ENCODE data around the gene EP300.

EP300 gene

DNA sequence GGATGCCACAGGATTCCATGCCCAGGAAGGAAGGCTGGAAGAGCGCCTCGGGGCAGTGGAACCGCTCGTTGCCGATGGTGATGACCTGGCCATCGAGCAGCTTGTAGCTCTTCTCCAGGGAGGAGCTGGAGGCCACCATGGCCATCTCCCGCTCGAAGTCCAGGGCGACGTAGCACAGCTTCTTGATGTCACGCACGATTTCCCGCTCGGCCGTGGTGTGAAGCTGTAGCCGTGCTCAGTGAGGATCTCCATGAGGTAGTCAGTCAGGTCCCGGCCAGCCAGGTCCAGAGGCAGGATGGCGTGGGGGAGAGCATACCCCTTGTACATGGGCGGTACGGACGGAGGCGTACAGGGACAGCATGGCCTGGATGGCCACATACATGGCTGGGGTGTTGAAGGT is 17.9 kb upstream of the EP300 start:
- H3K4me3 ChIP-seq (ENCODE audit: low read length): no peak overlapping the region
- TF ChIP-seq, protein P1, sequence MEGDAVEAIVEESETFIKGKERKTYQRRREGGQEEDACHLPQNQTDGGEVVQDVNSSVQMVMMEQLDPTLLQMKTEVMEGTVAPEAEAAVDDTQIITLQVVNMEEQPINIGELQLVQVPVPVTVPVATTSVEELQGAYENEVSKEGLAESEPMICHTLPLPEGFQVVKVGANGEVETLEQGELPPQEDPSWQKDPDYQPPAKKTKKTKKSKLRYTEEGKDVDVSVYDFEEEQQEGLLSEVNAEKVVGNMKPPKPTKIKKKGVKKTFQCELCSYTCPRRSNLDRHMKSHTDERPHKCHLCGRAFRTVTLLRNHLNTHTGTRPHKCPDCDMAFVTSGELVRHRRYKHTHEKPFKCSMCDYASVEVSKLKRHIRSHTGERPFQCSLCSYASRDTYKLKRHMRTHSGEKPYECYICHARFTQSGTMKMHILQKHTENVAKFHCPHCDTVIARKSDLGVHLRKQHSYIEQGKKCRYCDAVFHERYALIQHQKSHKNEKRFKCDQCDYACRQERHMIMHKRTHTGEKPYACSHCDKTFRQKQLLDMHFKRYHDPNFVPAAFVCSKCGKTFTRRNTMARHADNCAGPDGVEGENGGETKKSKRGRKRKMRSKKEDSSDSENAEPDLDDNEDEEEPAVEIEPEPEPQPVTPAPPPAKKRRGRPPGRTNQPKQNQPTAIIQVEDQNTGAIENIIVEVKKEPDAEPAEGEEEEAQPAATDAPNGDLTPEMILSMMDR (IDR thresholded peaks at IDR 0.05; ENCODE audit: insufficient read depth, low read depth, low read length, missing control alignments): no peak
- DNase-seq (ENCODE audit: low read depth): no peak

- no peak for DNase-seq (ENCODE audit: low read depth)
- no peak overlapping the region for H3K4me3 ChIP-seq (ENCODE audit: low read length)
- TF ChIP-seq, protein P1 (IDR thresholded peaks at IDR 0.05; ENCODE audit: insufficient read depth, low read depth, low read length, missing control alignments): no peak
These were observed 17.3 kb upstream of the EP300 start for GRCh38 chr22:41074941-41075710.

DNA sequence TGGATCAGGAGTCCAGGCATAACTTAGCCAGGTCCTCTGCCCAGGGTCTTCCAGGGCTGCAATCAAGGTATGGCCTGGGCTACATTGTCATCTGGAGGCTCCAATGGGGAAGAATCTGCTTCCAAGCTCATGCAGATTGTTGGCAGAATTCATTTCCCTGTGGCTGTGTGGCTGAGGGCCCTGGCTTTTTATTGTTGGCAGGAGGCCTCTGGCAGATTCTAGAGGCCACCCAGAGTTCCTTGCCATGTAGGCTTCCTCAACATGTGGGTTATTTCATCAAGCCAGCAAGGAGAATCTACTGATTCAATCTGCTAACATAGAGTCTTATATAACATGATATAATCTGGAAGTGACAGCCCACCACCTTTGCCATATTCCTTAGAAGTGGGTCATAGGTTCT is 16.4 kb upstream of the EP300 start:
- no peak overlapping the region for H3K4me3 ChIP-seq (ENCODE audit: low read length)
- TF ChIP-seq, protein P1 (IDR thresholded peaks at IDR 0.05; ENCODE audit: insufficient read depth, low read depth, low read length, missing control alignments): no peak
- no peak for DNase-seq (ENCODE audit: low read depth)

- no peak overlapping the region for H3K4me3 ChIP-seq (ENCODE audit: low read length)
- DNase-seq (ENCODE audit: low read depth): no peak
- TF ChIP-seq, protein P1 (IDR thresholded peaks at IDR 0.05; ENCODE audit: insufficient read depth, low read depth, low read length, missing control alignments): no peak
These were observed 15.5 kb upstream of the EP300 start for GRCh38 chr22:41076857-41077256.

- no peak overlapping the region for H3K4me3 ChIP-seq (ENCODE audit: low read length)
- TF ChIP-seq, protein P1 (IDR thresholded peaks at IDR 0.05; ENCODE audit: insufficient read depth, low read depth, low read length, missing control alignments): no peak
- DNase-seq (ENCODE audit: low read depth): no peak
These were observed 13.5 kb upstream of the EP300 start for GRCh38 chr22:41078931-41079330.

DNA sequence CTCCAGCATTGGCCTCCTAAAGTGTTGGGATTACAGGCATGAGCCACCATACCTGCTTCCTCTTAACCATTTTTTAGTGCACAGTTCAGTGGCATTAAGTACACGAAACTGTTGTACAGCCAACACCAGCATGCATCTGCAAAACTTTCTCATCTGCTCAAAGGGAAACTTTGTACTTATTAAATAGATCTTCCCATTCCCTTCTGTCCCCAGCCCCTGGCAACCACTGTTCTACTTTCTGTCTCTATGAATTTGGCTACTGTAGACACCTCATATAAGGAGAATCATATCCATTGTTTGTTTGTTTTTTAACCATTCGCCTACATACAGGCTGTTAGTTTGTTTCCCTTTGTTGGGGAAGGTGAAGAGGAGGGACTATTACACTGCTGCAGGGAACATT is 6.5 kb upstream of the EP300 start:
- DNase-seq (ENCODE audit: low read depth): no peak
- TF ChIP-seq, protein P1 (IDR thresholded peaks at IDR 0.05; ENCODE audit: insufficient read depth, low read depth, low read length, missing control alignments): no peak
- H3K4me3 ChIP-seq (ENCODE audit: low read length): no peak overlapping the region
